ENCODE measurements around the gene NRXN3. TPM values are rescaled to one million over a fixed set of nuclear protein-coding genes. Genes with fewer than 3 reads are reported as not detected.

Gene NRXN3
- total RNA-seq, 1 donor from 2014 or later = 19.8 TPM

GRCh38 chr14:79418649-79419415, 1248.7 kb downstream of the NRXN3 start:
- no peaks in the 10 kb centered on the region for H3K9me3 Mint-ChIP-seq
- no peak overlapping the region for H3K4me3 Mint-ChIP-seq
- no peaks in the 10 kb centered on the region for H3K36me3 Mint-ChIP-seq
- no peak overlapping the region for H3K27ac Mint-ChIP-seq
- no peak for DNase-seq (ENCODE audit: extremely low spot score, unreplicated experiment)
- no peak for TF ChIP-seq CTCF (conservative IDR thresholded peaks at IDR 0.05)
- H3K27me3 Mint-ChIP-seq = no peaks in the 10 kb centered on the region
- peaks cover 2% of the 10 kb centered on the region for H3K4me1 Mint-ChIP-seq (ENCODE audit: unreplicated experiment)

GRCh38 chr14:79419571-79420327, 1249.6 kb downstream of the NRXN3 start:
- no peaks in the 10 kb centered on the region for H3K27me3 Mint-ChIP-seq
- H3K4me3 Mint-ChIP-seq = no peak overlapping the region
- no peaks in the 10 kb centered on the region for H3K4me1 Mint-ChIP-seq (ENCODE audit: unreplicated experiment)
- no peak for DNase-seq (ENCODE audit: extremely low spot score, unreplicated experiment)
- H3K9me3 Mint-ChIP-seq = no peaks in the 10 kb centered on the region
- H3K27ac Mint-ChIP-seq = no peak overlapping the region
- no peaks in the 10 kb centered on the region for H3K36me3 Mint-ChIP-seq
- no peak for TF ChIP-seq CTCF (conservative IDR thresholded peaks at IDR 0.05)

- no peaks in the 10 kb centered on the region for H3K4me1 Mint-ChIP-seq (ENCODE audit: unreplicated experiment)
Measured at GRCh38 chr14:79420725-79421124, 1250.6 kb downstream of the NRXN3 start.

GRCh38 chr14:79421811-79422210, 1251.6 kb downstream of the NRXN3 start:
- DNase-seq (ENCODE audit: extremely low spot score, unreplicated experiment) = no peak
- no peaks in the 10 kb centered on the region for H3K4me1 Mint-ChIP-seq (ENCODE audit: unreplicated experiment)
- H3K36me3 Mint-ChIP-seq = no peaks in the 10 kb centered on the region
- TF ChIP-seq CTCF (conservative IDR thresholded peaks at IDR 0.05) = no peak
- H3K9me3 Mint-ChIP-seq = no peaks in the 10 kb centered on the region
- no peak overlapping the region for H3K4me3 Mint-ChIP-seq
- H3K27ac Mint-ChIP-seq = no peak overlapping the region
- no peaks in the 10 kb centered on the region for H3K27me3 Mint-ChIP-seq

More at GRCh38 chr14:79420725-79421124, 1250.6 kb downstream of the NRXN3 start:
- Mint-ChIP-seq H3K36me3 (no peaks in the 10 kb centered on the region), H3K4me3 (no peak overlapping the region), H3K9me3 (no peaks in the 10 kb centered on the region), H3K27ac (no peak overlapping the region), H3K27me3 (no peaks in the 10 kb centered on the region)
- DNase-seq (ENCODE audit: extremely low spot score, unreplicated experiment) = no peak
- TF ChIP-seq CTCF (conservative IDR thresholded peaks at IDR 0.05) = no peak

- DNase-seq (ENCODE audit: extremely low spot score, unreplicated experiment) = no peak
- no peaks in the 10 kb centered on the region for H3K27me3 Mint-ChIP-seq
- H3K27ac Mint-ChIP-seq = no peak overlapping the region
- no peaks in the 10 kb centered on the region for H3K36me3 Mint-ChIP-seq
- no peak overlapping the region for H3K4me3 Mint-ChIP-seq
- no peak for TF ChIP-seq CTCF (conservative IDR thresholded peaks at IDR 0.05)
- no peaks in the 10 kb centered on the region for H3K4me1 Mint-ChIP-seq (ENCODE audit: unreplicated experiment)
- H3K9me3 Mint-ChIP-seq = no peaks in the 10 kb centered on the region
Measured at GRCh38 chr14:79424462-79424861, 1254.3 kb downstream of the NRXN3 start.
